Measurements from ENCODE around the gene MRTFA. TPM values are rescaled to one million over a fixed set of nuclear protein-coding genes. Genes with fewer than 3 reads are reported as not detected.

The MRTFA gene
- total and polyA plus RNA-seq, 4 donors = 7.5 to 22.0 (median 9.6) TPM

GRCh38 chr22:40416267-40416570, 220.3 kb downstream of the MRTFA start:
- no peak for DNase-seq (ENCODE audit: low spot score)
- H3K4me3 ChIP-seq (ENCODE audit: low read depth in 1 of 3, low read length in 3 of 3) = no peak overlapping the region
- no peak overlapping the region for H3K27ac ChIP-seq (ENCODE audit: low read depth in 1 of 2, low read length in 2 of 2)
- no peak overlapping the region for H3K9ac ChIP-seq (ENCODE audit: low read depth in 1 of 2, low read length in 2 of 2)
- H3K36me3 ChIP-seq (ENCODE audit: control insufficient read depth in 4 of 4, insufficient read depth in 3 of 4, low read depth in 1 of 4, low read length in 3 of 4) = peaks cover 4 to 39% (median 16%) of the 10 kb centered on the region in 4 donors
- TF ChIP-seq MAX (IDR thresholded peaks at IDR 0.05) = no peak
- no peak for TF ChIP-seq FOXA2 (IDR thresholded peaks at IDR 0.05)
- no peak for TF ChIP-seq GABPA (IDR thresholded peaks at IDR 0.05 in 1 of 2, conservative IDR thresholded peaks at IDR 0.05 in 1 of 2)
- TF ChIP-seq RXRA (IDR thresholded peaks at IDR 0.05) = no peak
- no peak for TF ChIP-seq FOXA1 (IDR thresholded peaks at IDR 0.05)
- no peak for TF ChIP-seq TAF1 (conservative IDR thresholded peaks at IDR 0.05)
- TF ChIP-seq NR2F2 (IDR thresholded peaks at IDR 0.05) = no peak
- no peak for TF ChIP-seq EGR1 (IDR thresholded peaks at IDR 0.05; ENCODE audit: low read depth in 2 of 2)
- TF ChIP-seq CTCF (IDR thresholded peaks at IDR 0.05; ENCODE audit: low read depth, low read length, missing input control) = no peak
- no peak for TF ChIP-seq YY1 (IDR thresholded peaks at IDR 0.05)
- 98% methylated on average over 10 of the region's 10 CpGs for WGBS
- H3K9me3 ChIP-seq (ENCODE audit: control insufficient read depth in 4 of 4, low read length in 3 of 4) = no peaks in the 10 kb centered on the region
- H3K27me3 ChIP-seq (ENCODE audit: control insufficient read depth in 4 of 4, insufficient read depth in 4 of 4, low read length in 3 of 4) = no peaks in the 10 kb centered on the region
- H3K4me1 ChIP-seq (ENCODE audit: control insufficient read depth in 4 of 4, insufficient read depth in 4 of 4, low read length in 3 of 4) = peaks cover 0 to 8% (median 3%) of the 10 kb centered on the region in 4 donors

GRCh38 chr22:40415531-40416266, 220.8 kb downstream of the MRTFA start:
- peaks cover 0 to 13% (median 9%) of the 10 kb centered on the region in 4 donors for H3K4me1 ChIP-seq (ENCODE audit: control insufficient read depth in 4 of 4, insufficient read depth in 4 of 4, low read length in 3 of 4)
- H3K4me3 ChIP-seq (ENCODE audit: low read depth in 1 of 3, low read length in 3 of 3) = no peak overlapping the region
- no peak for DNase-seq (ENCODE audit: low spot score)
- TF ChIP-seq YY1 (IDR thresholded peaks at IDR 0.05) (no peak), RAD21 (IDR thresholded peaks at IDR 0.05) (no peak), FOXA2 (IDR thresholded peaks at IDR 0.05) (no peak), NR2F2 (IDR thresholded peaks at IDR 0.05) (no peak), RXRA (IDR thresholded peaks at IDR 0.05) (no peak), GABPA (IDR thresholded peaks at IDR 0.05 in 1 of 2, conservative IDR thresholded peaks at IDR 0.05 in 1 of 2) (no peak), ZBTB33 (IDR thresholded peaks at IDR 0.05) (no peak), MAX (IDR thresholded peaks at IDR 0.05) (no peak), HNF4A (conservative IDR thresholded peaks at IDR 0.05) (no peak), JUND (IDR thresholded peaks at IDR 0.05) (no peak), EGR1 (IDR thresholded peaks at IDR 0.05; ENCODE audit: low read depth in 2 of 2) (no peak), REST (IDR thresholded peaks at IDR 0.05) (no peak), TAF1 (conservative IDR thresholded peaks at IDR 0.05) (no peak)
- no peak overlapping the region for H3K27ac ChIP-seq (ENCODE audit: low read depth in 1 of 2, low read length in 2 of 2)
- WGBS = 76% methylated on average over 19 of the region's 19 CpGs
- H3K27me3 ChIP-seq (ENCODE audit: control insufficient read depth in 4 of 4, insufficient read depth in 4 of 4, low read length in 3 of 4) = no peaks in the 10 kb centered on the region
- H3K36me3 ChIP-seq (ENCODE audit: control insufficient read depth in 4 of 4, insufficient read depth in 3 of 4, low read depth in 1 of 4, low read length in 3 of 4) = peaks cover 0 to 34% (median 15%) of the 10 kb centered on the region in 4 donors
- H3K9ac ChIP-seq (ENCODE audit: low read depth in 1 of 2, low read length in 2 of 2) = no peak overlapping the region
- no peaks in the 10 kb centered on the region for H3K9me3 ChIP-seq (ENCODE audit: control insufficient read depth in 4 of 4, low read length in 3 of 4)
